ENCODE results near the gene SLC35F1. TPM values are rescaled to one million over a fixed set of nuclear protein-coding genes. Genes with fewer than 3 reads are reported as not detected.

Gene SLC35F1
- polyA plus RNA-seq, 1 donor (not counting 4 experiments of a cell fraction or from before 2014, with no cell fraction given), result not detected

DNA sequence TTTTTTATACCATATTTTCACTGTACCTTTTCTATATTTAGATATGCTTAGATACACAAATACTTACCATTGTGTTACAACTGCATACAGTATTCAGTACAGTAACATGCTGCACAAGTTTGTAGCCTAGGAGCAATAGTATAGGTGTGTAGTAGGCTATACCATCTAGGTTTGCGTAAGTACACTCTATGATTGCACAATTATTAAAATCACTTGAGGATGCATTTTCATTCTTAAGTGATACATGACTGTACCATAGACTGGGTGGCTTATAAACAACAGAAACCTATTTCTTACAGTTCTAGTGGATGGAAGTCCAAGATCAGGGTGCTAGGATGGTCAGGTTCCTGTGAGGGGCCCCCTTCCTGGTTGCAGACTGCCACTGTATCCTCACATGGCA lies 234.1 kb downstream of the SLC35F1 start:
- no peaks in the 10 kb centered on the region for H3K4me1 ChIP-seq (ENCODE audit: control insufficient read depth, extremely low read depth, insufficient read depth, low read length)
- H2AFZ ChIP-seq (ENCODE audit: control insufficient read depth, low read length), result no peak overlapping the region
- DNase-seq (ENCODE audit: low read depth, low spot score) (no peak), FAIRE-seq (no peak)
- TF ChIP-seq EZH2 (IDR thresholded peaks at IDR 0.05; ENCODE audit: low read length), result no peak
- TF ChIP-seq, protein P1, sequence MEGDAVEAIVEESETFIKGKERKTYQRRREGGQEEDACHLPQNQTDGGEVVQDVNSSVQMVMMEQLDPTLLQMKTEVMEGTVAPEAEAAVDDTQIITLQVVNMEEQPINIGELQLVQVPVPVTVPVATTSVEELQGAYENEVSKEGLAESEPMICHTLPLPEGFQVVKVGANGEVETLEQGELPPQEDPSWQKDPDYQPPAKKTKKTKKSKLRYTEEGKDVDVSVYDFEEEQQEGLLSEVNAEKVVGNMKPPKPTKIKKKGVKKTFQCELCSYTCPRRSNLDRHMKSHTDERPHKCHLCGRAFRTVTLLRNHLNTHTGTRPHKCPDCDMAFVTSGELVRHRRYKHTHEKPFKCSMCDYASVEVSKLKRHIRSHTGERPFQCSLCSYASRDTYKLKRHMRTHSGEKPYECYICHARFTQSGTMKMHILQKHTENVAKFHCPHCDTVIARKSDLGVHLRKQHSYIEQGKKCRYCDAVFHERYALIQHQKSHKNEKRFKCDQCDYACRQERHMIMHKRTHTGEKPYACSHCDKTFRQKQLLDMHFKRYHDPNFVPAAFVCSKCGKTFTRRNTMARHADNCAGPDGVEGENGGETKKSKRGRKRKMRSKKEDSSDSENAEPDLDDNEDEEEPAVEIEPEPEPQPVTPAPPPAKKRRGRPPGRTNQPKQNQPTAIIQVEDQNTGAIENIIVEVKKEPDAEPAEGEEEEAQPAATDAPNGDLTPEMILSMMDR (optimal IDR thresholded peaks at IDR 0.05 in 1 of 3, IDR thresholded peaks at IDR 0.05 in 1 of 3, conservative IDR thresholded peaks at IDR 0.05 in 1 of 3; ENCODE audit: extremely low read depth in 1 of 3, insufficient read depth in 2 of 3, low read length in 3 of 3), result no peak
- no peak overlapping the region for H3K4me3 ChIP-seq (ENCODE audit: control insufficient read depth in 2 of 3, extremely low read depth in 1 of 3, insufficient read depth in 2 of 3, low read depth in 1 of 3, low read length in 3 of 3)
- H3K9me3 ChIP-seq (ENCODE audit: control insufficient read depth, low read depth, low read length), result no peaks in the 10 kb centered on the region
- H3K27ac ChIP-seq (ENCODE audit: control insufficient read depth, insufficient read depth, low read length), result no peak overlapping the region
- no peaks in the 10 kb centered on the region for H3K27me3 ChIP-seq (ENCODE audit: control insufficient read depth, extremely low read depth, insufficient read depth, low read length)
- no peak overlapping the region for H3K9ac ChIP-seq (ENCODE audit: control insufficient read depth, extremely low read depth, insufficient read depth, low read length)
- dilution Hi-C loops (cut with MboI; ENCODE audit: extremely low pct_ligation_motif_present, low sequenced_read_pairs), result no loop called here
- no peaks in the 10 kb centered on the region for H3K79me2 ChIP-seq (ENCODE audit: control insufficient read depth, insufficient read depth, low read length)
- no peaks in the 10 kb centered on the region for H3K9me1 ChIP-seq (ENCODE audit: control insufficient read depth, extremely low read depth, insufficient read depth, low read length)
- H4K20me1 ChIP-seq (ENCODE audit: control insufficient read depth, extremely low read depth, insufficient read depth, low read length), result no peaks in the 10 kb centered on the region
- no peak overlapping the region for H3K4me2 ChIP-seq (ENCODE audit: control insufficient read depth, extremely low read depth, insufficient read depth, low read depth, low read length)
- no peaks in the 10 kb centered on the region for H3K36me3 ChIP-seq (ENCODE audit: control insufficient read depth in 2 of 2, extremely low read depth in 1 of 2, insufficient read depth in 2 of 2, low read length in 2 of 2)

DNA sequence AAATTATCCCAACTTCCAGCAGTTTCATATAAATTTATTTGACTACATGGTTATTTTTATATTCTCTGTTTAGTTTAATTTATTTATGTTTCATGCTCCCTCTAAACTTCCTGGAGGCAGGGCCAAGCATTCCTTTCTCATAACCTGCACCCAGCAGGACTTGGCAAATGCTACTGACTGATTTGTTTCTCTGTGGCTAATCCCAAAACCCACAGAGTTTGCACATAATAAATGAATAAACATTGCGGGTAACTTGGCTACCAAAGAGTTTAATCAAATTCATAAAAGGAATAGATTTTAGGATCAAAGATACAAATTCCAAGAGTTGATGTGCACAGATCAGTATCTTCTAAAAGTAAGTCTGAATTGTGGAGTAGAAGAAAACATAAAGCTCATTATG lies 239.5 kb downstream of the SLC35F1 start:
- Histone ChIP-seq H3K9ac (ENCODE audit: control insufficient read depth, extremely low read depth, insufficient read depth, low read length) (no peak overlapping the region), H3K36me3 (ENCODE audit: control insufficient read depth in 2 of 2, extremely low read depth in 1 of 2, insufficient read depth in 2 of 2, low read length in 2 of 2) (no peaks in the 10 kb centered on the region), H3K27ac (ENCODE audit: control insufficient read depth, insufficient read depth, low read length) (no peak overlapping the region), H3K4me3 (ENCODE audit: control insufficient read depth in 2 of 3, extremely low read depth in 1 of 3, insufficient read depth in 2 of 3, low read depth in 1 of 3, low read length in 3 of 3) (no peak overlapping the region), H3K9me3 (ENCODE audit: control insufficient read depth, low read depth, low read length) (no peaks in the 10 kb centered on the region), H3K27me3 (ENCODE audit: control insufficient read depth, extremely low read depth, insufficient read depth, low read length) (no peaks in the 10 kb centered on the region), H3K4me1 (ENCODE audit: control insufficient read depth, extremely low read depth, insufficient read depth, low read length) (no peaks in the 10 kb centered on the region), H3K79me2 (ENCODE audit: control insufficient read depth, insufficient read depth, low read length) (no peaks in the 10 kb centered on the region), H2AFZ (ENCODE audit: control insufficient read depth, low read length) (no peak overlapping the region), H3K9me1 (ENCODE audit: control insufficient read depth, extremely low read depth, insufficient read depth, low read length) (no peaks in the 10 kb centered on the region), H4K20me1 (ENCODE audit: control insufficient read depth, extremely low read depth, insufficient read depth, low read length) (no peaks in the 10 kb centered on the region), H3K4me2 (ENCODE audit: control insufficient read depth, extremely low read depth, insufficient read depth, low read depth, low read length) (no peak overlapping the region)
- DNase-seq (ENCODE audit: low read depth, low spot score) (no peak), FAIRE-seq (no peak)
- TF ChIP-seq, protein P1 (optimal IDR thresholded peaks at IDR 0.05 in 1 of 3, IDR thresholded peaks at IDR 0.05 in 1 of 3, conservative IDR thresholded peaks at IDR 0.05 in 1 of 3; ENCODE audit: extremely low read depth in 1 of 3, insufficient read depth in 2 of 3, low read length in 3 of 3), result no peak
- TF ChIP-seq EZH2 (IDR thresholded peaks at IDR 0.05; ENCODE audit: low read length), result no peak
- dilution Hi-C loops (cut with MboI; ENCODE audit: extremely low pct_ligation_motif_present, low sequenced_read_pairs), result no loop called here
